GM19239 (cell line): ENCODE data around the gene ABCA4.

Source experiments
- DNase-seq: peaks from one replicate; pipeline ENCODE4 v3.0.0; 2011; ENCODE audit warnings: low spot score; ENCODE audit not compliant: insufficient read length
- FAIRE-seq: peaks from 2 replicates; lab custom pipeline; 2011; peaks lifted over from hg19 to GRCh38; lab: Jason Lieb, UNC

Gene ABCA4

DNA sequence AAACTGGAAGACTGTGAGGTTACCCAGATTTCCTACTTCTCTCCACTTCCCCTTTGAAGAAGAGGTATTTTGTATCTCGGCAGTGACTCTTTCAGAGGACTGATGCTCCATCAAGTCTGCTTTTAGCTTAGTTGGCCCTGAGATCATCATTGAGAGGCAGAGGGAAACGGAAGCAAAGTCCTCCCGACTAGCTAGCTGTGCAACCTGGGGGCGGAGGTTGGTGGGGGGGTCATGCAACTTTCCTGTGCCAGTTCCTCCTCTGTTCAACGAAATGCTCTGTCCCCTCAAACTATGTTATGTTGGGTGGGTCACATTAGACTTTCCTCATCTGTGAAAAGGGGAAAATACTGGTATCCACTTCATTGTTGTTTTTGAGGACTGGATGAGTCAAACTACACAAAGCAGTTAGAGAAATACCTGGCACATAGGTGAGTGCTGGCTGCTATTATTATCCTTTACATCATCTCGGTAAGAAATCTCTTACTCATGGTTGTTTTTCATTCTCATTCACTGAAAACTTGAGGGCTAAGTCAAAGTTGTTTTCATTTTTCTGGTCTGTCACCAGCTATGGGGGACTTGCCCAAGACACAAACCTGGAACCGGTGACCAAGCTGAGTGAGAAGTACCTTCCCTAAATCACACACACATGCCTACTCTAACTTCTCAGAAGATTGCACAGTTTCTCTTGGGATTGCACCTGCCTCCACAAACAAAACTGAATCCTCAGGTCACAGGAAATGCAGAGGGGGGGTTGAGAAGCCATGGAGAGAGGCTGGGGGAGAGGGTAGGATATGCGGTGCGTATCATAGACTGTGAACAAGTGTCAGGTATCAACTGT is 83.3 kb downstream of the ABCA4 start:
- no peak for DNase-seq
- FAIRE-seq, result no peak

DNA sequence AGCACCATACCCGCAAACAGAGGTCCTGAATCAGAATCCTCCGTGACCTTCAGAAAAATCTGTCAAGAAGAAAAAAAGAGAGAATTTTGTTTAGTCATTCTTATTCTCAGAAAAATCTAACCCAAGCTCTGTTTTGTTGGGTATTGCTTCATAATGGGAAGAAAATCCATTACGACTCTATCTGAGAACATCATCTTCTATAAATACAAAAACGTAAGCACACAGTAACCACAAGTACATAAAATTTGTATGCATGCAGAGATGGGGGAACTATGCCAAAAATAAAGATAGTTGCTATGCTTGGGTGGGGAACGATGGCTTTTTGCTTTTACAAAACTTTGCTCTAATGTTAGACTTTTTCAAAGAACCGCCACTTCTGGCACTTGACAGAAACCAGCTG is 84.2 kb downstream of the ABCA4 start:
- FAIRE-seq, result no peak
- DNase-seq, result no peak

GRCh38 chr1:94033849-94034248 is 87.1 kb downstream of the ABCA4 start:
- no peak for DNase-seq
- no peak for FAIRE-seq

DNA sequence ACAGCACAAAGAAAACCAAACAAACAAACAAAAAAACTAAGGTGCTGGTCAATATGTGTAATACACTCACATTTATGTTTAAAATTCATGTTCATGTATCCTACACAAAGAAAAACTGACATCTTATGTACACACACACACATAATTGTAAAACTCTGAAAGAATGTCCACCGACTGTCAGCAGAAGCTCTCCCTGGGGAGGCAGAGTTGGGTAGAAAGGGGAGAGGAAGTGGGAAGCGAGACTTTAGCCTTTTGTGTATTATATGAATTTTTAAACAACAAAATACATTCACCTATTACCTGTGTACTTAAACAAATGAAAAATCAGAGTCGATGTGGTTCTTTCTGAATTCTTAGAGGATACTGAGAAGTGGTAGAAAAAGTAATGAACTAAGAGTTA is 88.3 kb downstream of the ABCA4 start:
- no peak for DNase-seq
- no peak for FAIRE-seq

- FAIRE-seq (no peak), DNase-seq (no peak)
Measured at GRCh38 chr1:94031591-94031990, 89.4 kb downstream of the ABCA4 start.

DNA sequence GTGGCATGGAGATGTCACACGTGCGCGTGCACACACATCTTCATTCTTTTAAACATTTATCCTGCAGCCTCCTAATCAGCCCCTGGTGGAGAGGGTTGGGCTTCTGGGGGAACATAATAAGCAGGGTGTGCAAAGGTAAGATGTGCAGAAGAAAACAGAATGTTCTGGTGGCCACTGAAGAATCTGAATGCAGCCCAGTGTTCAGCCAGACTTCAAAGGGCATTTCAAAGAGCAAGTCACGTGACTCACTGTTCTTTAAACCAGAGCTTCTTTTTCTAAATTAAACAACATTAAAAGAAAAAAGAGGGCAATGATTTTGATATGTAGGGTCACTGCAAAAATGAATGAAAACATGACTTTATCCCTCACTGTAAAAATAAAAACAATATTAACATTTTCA is 89.8 kb downstream of the ABCA4 start:
- FAIRE-seq, result no peak

DNA sequence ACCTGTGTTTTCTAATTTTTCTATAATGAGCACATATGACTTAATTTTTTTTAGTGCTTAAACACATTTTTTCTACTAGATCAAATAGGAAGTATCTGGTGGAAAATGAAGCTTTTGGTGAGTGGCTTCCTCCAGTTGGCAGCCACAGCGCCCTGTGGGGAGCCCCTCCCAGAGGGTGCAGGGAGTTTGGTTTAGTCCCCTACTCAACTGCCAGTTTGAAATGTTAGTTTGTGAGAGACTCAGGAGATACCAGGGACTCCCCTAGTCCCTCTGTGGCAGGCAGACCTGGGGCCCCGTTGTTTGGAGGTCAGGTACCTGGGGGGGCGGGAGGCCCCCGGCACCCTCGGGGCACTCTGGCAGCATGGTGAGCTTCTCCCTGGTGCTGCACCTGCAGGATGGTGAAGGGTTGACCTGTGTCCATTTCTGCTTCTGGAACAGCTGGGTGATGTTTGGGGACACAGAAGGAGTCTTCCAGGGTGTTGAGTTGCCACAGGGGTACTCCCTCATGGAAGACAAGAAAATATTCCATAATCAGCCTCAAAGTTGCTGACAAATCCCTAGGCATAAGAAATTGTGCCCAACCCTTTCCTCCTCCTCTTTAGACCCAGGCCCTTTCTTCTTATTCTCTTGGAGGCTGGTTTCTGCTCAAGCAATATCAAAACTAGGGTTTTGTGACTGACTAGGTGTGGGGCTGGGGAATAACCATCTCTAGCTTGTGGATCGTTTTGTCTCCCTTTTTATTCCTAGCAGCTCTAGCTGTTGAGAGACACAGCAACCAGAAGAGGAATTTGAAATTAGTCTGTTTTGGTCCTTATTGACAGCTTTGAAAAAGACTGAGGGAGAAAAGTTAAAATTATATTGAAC is 91.6 kb downstream of the ABCA4 start:
- FAIRE-seq (no peak), DNase-seq (no peak)

More for the DNA sequence above, 89.8 kb downstream of the ABCA4 start:
- DNase-seq, result no peak

GRCh38 chr1:94027721-94028515 is 93.0 kb downstream of the ABCA4 start:
- no peak for FAIRE-seq
- no peak for DNase-seq

GRCh38 chr1:94026619-94027380 is 94.1 kb downstream of the ABCA4 start:
- FAIRE-seq, result no peak
- DNase-seq, result no peak

DNA sequence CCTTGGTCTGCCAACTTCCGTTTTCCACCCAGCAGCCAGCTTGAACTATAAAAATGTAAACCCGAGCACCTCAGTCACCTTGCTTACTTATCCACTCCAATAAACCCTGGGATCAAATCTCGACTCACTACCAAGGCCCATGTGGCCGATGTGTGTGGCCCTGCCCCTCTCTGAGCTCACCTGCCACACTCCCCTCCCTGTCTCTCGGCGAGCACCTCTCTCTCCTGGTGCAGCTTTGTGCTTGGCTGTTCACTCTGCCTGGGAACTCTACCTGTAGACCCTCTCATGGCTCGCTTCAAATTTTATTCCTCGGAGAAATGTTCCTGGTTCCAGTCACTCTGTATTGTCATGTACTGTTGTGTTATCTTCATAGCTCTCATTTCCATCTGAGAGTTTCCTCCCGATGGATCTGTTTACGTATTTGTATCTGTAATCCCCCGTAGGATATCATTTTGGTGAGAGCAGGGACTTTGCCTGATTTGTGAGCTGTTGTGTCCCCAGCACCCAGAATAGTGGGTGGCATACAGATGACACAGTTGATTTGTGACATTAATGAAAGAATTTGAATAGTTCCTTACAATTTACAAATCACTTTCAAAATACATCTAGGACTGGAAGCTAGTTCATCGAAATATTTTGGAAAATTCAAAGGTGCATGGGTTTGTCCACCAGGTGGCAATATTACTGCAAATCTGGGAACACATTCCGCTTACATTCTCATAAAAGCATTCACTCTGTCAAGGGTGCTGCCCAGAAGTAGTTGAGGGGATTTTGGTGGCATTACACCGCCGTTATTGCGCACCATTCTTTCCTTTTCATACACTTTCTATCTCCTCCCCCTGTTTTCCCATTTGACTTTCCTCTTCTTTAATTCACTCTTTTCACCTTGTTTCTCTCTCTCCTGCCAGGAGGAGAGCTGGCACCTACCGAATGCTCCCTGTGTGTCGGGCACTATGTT is 95.3 kb downstream of the ABCA4 start:
- DNase-seq (no peak), FAIRE-seq (peak; percentile 52)

- FAIRE-seq (no peak), DNase-seq (no peak)
Measured at GRCh38 chr1:94024104-94024792, 96.7 kb downstream of the ABCA4 start.

- DNase-seq (no peak), FAIRE-seq (no peak)
Measured at GRCh38 chr1:94022471-94023189, 98.3 kb downstream of the ABCA4 start.

DNA sequence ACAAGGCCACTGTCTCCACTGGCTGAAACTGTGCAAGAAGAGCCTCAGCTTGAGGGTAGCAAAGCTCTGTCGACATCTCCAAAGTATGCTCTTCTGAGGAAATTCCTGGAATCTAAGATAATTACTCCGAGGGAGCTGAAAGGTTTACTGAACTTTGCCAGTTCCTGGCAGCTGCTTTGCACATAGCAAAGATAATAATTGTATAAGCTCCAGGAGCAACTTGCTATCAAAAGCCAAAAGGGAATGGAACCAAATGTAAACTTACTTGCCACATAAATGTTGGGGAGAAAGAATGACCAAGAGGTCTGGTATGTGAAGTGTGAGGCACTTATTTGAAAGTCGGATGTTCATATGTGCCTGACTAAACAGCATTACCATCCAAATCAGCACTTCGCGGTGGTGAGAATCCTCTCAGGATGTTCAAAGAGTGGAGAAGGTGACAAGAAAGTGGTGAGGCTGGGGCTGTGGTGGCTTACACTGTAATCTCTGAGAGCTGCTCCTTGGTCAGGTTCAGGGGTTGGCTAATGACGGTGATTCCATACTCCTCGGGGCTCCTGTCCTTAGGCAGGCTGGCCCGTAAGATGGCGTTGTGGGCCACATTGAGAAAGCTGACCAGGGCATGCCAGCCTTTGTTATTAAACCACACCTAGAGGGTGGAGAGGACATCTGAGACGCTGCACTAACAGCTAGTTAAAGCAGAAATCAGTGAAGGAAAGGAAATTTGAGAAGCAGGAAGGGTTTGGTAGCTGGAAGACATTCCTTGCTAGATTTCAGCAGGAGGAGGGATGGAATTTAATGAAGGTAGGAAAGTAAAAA is 100.0 kb downstream of the ABCA4 start:
- no peak for DNase-seq
- no peak for FAIRE-seq

GRCh38 chr1:94019327-94019726 is 101.6 kb downstream of the ABCA4 start:
- FAIRE-seq, result no peak

DNA sequence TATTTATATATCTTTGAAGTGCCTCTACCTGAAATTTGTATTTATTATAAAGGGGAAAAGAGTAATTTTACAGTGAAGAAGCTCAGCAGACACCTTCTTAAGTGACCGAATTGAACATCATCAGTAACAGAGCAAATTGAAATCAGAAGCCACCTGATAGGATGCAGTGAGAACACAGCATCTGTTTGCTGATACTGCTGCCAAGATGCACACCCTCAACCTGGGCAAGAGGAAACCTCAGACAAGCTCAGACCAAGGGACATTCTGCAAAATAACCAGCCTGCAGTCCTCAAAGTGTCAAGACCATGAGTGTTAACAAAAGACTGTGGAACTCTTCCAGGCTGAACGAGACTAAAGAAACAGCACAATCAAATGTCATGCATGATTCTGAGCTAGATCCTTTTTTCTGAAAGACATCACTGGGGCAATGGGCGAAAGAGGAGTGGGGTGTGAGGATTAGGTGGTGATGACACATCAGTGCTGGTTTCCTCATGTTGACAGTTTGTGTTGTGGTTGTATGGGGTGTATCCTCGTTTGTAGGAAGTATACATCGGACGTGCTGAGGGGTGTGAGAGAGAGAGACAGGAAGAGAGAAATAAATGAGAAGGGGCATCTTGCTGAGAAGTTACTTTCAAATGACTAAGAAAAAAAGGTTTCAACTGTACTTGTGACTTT is 103.7 kb downstream of the ABCA4 start:
- no peak for DNase-seq
- no peak for FAIRE-seq

More at GRCh38 chr1:94019327-94019726, 101.6 kb downstream of the ABCA4 start:
- no peak for DNase-seq

- DNase-seq (no peak), FAIRE-seq (no peak)
Measured at GRCh38 chr1:94015489-94015817, 105.5 kb downstream of the ABCA4 start.
